Tibial nerve (tissue), 4 donors: ENCODE measurements around the gene SPOCK1.

Source experiments
- CTCF ChIP-seq, 5 experiments: fragments of 200-600 bp in 3 of 5; fragments of 450-650 bp in 2 of 5; sonication (generic) in 3 of 5; IDR thresholded peaks; one replicate each; pipeline ENCODE4 v1.5.1; 2016 to 2019; ENCODE audit warnings: antibody characterized with exemption in 5 of 5, mild to moderate bottlenecking in 3 of 5, moderate library complexity in 2 of 5
- EP300 ChIP-seq, 2 donors: sonication (generic); formaldehyde crosslinking; IDR thresholded peaks; one replicate each; pipeline ENCODE4 v1.6.1; 2017; ENCODE audit warnings: antibody characterized with exemption in 2 of 2, mild to moderate bottlenecking in 1 of 2

- no peak for TF ChIP-seq CTCF (IDR thresholded peaks at IDR 0.05)
- TF ChIP-seq EP300 (IDR thresholded peaks at IDR 0.05), result no peak
Measured at GRCh38 chr5:137401946-137402345, 97.2 kb downstream of the SPOCK1 start.
